Measurements from ENCODE around the gene CAPZA1. TPM values are rescaled to one million over a fixed set of nuclear protein-coding genes. Genes with fewer than 3 reads are reported as not detected.

Gene CAPZA1
- total RNA-seq, 1 experiment from 2014 or later = 148 TPM

DNA sequence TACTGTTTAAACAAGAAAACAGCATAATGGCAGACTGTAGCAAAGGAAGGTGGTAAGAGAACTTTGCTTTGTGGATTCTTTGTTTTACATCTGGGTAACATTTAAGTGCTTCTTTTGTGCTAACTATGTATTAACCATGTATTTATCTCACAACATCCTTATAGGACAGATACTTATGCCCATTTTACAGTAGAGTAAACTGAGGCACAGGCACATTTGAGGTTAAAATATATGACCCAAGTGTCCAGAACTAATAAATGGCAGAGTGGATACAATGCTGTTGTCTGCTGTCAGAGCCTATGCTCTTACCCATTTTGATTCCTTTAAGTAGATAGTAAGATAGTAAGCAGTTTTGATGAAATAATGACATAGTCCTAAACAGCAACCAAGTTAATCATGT lies 7.3 kb downstream of the CAPZA1 start:
- Histone ChIP-seq H3K4me2 (ENCODE audit: low read length) (no peak overlapping the region), H3K79me2 (ENCODE audit: insufficient read depth, low read length) (peaks cover 99% of the 10 kb centered on the region), H3K9me3 (ENCODE audit: control insufficient read depth in 1 of 2, insufficient read depth in 1 of 2, low read depth in 1 of 2, low read length in 2 of 2) (no peaks in the 10 kb centered on the region), H3K4me3 (replicated peaks in 1 of 2; ENCODE audit: low read depth in 1 of 2, low read length in 2 of 2) (no peak overlapping the region), H3K9ac (ENCODE audit: low read length) (no peak overlapping the region), H3K27me3 (ENCODE audit: insufficient read depth, low read length) (no peaks in the 10 kb centered on the region), H3K36me3 (ENCODE audit: control insufficient read depth in 1 of 2, insufficient read depth in 2 of 2, low read length in 2 of 2) (peaks cover 3 to 5% of the 10 kb centered on the region in 2 experiments; a peak in 2 of 4 replicates), H3K4me1 (ENCODE audit: control insufficient read depth in 1 of 2, insufficient read depth in 2 of 2, low read length in 2 of 2) (no peaks in the 10 kb centered on the region), H3K27ac (ENCODE audit: low read depth, low read length) (no peak overlapping the region), H4K20me1 (ENCODE audit: insufficient read depth) (peaks cover 46% of the 10 kb centered on the region; the same call in 1 of the 2 replicates), H2AFZ (ENCODE audit: low read depth, low read length, poor library complexity, severe bottlenecking) (no peak overlapping the region), H3K9me2 (ENCODE audit: insufficient read depth) (no peaks in the 10 kb centered on the region)
- ChIA-PET CTCF (no interaction called here), RAD21 (ENCODE audit: low non-redundant PET in 1 of 2, low total read pairs in 2 of 2, uncharacterized antibody in 2 of 2, unreplicated experiment in 2 of 2) (no interaction called here), POLR2A (no interaction called here)
- DNase-seq (ENCODE audit: low read depth, low spot score) = no peak
- BruUV-seq (replicated peaks) = no TSS peak
- intact Hi-C loops (cut with micrococcal nuclease) = no loop called here
- TF ChIP-seq, protein P1, sequence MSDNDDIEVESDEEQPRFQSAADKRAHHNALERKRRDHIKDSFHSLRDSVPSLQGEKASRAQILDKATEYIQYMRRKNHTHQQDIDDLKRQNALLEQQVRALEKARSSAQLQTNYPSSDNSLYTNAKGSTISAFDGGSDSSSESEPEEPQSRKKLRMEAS (IDR thresholded peaks at IDR 0.05) = no peak
- TF ChIP-seq, protein P2, sequence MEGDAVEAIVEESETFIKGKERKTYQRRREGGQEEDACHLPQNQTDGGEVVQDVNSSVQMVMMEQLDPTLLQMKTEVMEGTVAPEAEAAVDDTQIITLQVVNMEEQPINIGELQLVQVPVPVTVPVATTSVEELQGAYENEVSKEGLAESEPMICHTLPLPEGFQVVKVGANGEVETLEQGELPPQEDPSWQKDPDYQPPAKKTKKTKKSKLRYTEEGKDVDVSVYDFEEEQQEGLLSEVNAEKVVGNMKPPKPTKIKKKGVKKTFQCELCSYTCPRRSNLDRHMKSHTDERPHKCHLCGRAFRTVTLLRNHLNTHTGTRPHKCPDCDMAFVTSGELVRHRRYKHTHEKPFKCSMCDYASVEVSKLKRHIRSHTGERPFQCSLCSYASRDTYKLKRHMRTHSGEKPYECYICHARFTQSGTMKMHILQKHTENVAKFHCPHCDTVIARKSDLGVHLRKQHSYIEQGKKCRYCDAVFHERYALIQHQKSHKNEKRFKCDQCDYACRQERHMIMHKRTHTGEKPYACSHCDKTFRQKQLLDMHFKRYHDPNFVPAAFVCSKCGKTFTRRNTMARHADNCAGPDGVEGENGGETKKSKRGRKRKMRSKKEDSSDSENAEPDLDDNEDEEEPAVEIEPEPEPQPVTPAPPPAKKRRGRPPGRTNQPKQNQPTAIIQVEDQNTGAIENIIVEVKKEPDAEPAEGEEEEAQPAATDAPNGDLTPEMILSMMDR (IDR thresholded peaks at IDR 0.05 in 2 of 3, conservative IDR thresholded peaks at IDR 0.05 in 1 of 3; ENCODE audit: borderline replicate concordance in 1 of 3, insufficient read depth in 1 of 3, low read depth in 2 of 3, low read length in 2 of 3) = no peak
- no peak for TF ChIP-seq CBX3 (IDR thresholded peaks at IDR 0.05; ENCODE audit: low read depth)
- TF ChIP-seq ZNF274 (IDR thresholded peaks at IDR 0.05; ENCODE audit: low read depth, low read length) = no peak
- TF ChIP-seq SRF (IDR thresholded peaks at IDR 0.05; ENCODE audit: low read depth) = no peak
- no peak for TF ChIP-seq EZH2 (IDR thresholded peaks at IDR 0.05)
- TF ChIP-seq ELF1 (IDR thresholded peaks at IDR 0.05; ENCODE audit: borderline replicate concordance, low read depth) = no peak
- no peak for TF ChIP-seq FOSL1 (IDR thresholded peaks at IDR 0.05; ENCODE audit: low read depth)
- TF ChIP-seq YY1 (IDR thresholded peaks at IDR 0.05; ENCODE audit: extremely low read depth, insufficient replicate concordance, low read depth, low read length) = no peak
- no peak for TF ChIP-seq POLR2AphosphoS5 (IDR thresholded peaks at IDR 0.05; ENCODE audit: low read depth, low read length)
- TF ChIP-seq, protein P3, sequence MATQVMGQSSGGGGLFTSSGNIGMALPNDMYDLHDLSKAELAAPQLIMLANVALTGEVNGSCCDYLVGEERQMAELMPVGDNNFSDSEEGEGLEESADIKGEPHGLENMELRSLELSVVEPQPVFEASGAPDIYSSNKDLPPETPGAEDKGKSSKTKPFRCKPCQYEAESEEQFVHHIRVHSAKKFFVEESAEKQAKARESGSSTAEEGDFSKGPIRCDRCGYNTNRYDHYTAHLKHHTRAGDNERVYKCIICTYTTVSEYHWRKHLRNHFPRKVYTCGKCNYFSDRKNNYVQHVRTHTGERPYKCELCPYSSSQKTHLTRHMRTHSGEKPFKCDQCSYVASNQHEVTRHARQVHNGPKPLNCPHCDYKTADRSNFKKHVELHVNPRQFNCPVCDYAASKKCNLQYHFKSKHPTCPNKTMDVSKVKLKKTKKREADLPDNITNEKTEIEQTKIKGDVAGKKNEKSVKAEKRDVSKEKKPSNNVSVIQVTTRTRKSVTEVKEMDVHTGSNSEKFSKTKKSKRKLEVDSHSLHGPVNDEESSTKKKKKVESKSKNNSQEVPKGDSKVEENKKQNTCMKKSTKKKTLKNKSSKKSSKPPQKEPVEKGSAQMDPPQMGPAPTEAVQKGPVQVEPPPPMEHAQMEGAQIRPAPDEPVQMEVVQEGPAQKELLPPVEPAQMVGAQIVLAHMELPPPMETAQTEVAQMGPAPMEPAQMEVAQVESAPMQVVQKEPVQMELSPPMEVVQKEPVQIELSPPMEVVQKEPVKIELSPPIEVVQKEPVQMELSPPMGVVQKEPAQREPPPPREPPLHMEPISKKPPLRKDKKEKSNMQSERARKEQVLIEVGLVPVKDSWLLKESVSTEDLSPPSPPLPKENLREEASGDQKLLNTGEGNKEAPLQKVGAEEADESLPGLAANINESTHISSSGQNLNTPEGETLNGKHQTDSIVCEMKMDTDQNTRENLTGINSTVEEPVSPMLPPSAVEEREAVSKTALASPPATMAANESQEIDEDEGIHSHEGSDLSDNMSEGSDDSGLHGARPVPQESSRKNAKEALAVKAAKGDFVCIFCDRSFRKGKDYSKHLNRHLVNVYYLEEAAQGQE (IDR thresholded peaks at IDR 0.05; ENCODE audit: low read depth) = no peak
- ATAC-seq = no peak
